Measurements from ENCODE around the gene TMC7.
"Not testable (repeated sequence)": the region's sequence is repeated elsewhere in the genome, so short reads cannot be mapped to it uniquely, and the experiment has no call there.

- TF ChIP-seq CTCF (conservative IDR thresholded peaks at IDR 0.05 in 1 of 2, IDR thresholded peaks at IDR 0.05 in 1 of 2; ENCODE audit: low read depth in 1 of 2, low read length in 2 of 2); EZH2 (IDR thresholded peaks at IDR 0.05; ENCODE audit: low read length, missing control alignments): not testable (repeated sequence)
Measured at GRCh38 chr16:18955874-18956580, 27.7 kb upstream of the TMC7 start.
